Fibroblast of skin of left quadriceps (primary cell): ENCODE results near the gene DSCAML1.
A peak's percentile ranks its signal among the peaks of the same experiment; 100 is the strongest.

Source experiments
- DNase-seq, 2 experiments: peaks; one replicate each; pipeline ENCODE4 v3.0.0-alpha.2; 2013; ENCODE audit warnings: low read depth in 2 of 2

Gene DSCAML1

DNA sequence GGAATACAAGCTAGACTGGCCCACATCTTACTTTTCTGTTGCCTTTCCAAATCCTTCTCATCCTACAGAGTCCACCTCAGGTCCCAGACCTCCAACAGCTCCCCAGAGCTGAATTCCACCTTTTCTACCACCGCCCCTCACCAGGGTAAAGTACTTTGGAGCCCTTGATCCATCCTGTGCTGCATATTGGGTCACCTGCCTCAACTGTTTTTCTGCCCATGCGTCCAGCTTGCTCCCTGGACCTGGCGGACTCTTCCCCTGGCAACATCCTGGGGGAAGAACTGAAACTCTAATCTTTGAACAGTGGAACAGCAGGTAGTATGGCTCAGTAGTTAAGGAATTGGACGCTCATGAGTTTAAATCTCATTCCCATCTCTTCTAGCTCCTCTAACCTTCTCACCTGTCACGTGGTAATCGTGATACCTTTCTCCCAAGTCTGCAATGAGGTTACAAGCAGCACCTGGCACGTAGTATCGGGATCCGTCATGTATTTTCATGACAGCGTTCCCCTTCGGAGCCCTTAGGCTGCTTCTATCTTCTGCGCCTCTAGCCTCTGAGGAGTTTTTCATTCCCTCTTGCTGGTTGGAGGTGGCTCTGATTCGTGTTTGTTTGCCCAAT lies 371.2 kb downstream of the DSCAML1 start:
- DNase-seq = no peak

- DNase-seq = peak; percentile 12
Measured at GRCh38 chr11:117424781-117425180, 372.2 kb downstream of the DSCAML1 start.

- DNase-seq = no peak
Measured at GRCh38 chr11:117423046-117423575, 373.9 kb downstream of the DSCAML1 start.

- no peak for DNase-seq
Measured at GRCh38 chr11:117421476-117421875, 375.5 kb downstream of the DSCAML1 start.

- no peak for DNase-seq
Measured at GRCh38 chr11:117421041-117421440, 376.0 kb downstream of the DSCAML1 start.

DNA sequence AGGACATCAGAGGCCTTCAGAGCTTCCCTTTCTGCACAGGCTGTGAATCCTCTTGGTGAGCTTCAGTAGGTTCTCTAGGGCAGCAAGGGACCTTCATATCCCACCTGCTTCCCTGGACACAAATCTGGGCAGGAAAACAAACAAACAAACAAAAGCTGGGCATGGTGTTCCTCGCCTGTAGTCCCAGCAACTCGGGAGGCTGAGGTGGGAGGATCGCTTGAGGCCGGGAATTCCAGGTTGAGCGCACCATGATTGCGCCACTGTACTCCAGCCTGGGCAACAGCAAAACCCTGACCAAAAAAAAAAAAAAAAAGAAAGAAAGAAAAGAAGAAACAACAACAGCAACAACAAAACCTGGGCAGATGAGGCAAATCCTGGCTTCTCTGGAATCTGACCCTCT lies 376.4 kb downstream of the DSCAML1 start:
- DNase-seq = no peak

- DNase-seq = no peak
Measured at GRCh38 chr11:117420143-117420485, 376.9 kb downstream of the DSCAML1 start.

DNA sequence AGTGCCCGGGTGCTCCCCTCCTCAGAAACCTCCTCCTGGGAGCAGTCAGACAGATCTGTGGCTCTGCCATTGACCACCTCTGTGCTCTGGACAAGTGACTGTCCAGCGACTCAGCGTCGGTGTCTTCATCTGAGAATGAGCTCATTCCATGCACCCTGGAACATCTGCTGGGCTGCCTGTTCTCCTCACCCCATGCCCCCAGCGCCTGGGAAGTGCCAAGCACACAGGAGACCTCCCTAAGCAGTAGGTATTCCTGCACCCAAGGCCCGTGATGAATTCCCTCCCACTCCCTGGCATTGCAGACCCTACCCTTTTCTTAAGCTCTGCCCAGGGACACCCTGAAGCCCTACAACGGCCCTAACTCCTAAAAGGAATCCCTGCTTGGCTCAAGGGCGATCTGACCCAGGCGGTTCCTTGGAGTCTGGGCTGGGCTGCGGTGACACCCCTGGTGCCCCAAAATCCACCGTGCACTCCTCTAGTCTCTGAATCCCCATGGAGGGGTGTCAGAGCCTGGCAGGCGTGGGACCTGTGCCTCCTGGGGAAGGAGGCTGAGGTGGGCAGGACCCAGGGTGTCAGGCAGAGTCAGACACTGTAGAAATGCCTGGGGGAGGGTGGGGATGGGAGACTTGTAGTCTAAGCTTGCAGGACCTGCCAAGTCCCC lies 377.4 kb downstream of the DSCAML1 start:
- DNase-seq = no peak

DNA sequence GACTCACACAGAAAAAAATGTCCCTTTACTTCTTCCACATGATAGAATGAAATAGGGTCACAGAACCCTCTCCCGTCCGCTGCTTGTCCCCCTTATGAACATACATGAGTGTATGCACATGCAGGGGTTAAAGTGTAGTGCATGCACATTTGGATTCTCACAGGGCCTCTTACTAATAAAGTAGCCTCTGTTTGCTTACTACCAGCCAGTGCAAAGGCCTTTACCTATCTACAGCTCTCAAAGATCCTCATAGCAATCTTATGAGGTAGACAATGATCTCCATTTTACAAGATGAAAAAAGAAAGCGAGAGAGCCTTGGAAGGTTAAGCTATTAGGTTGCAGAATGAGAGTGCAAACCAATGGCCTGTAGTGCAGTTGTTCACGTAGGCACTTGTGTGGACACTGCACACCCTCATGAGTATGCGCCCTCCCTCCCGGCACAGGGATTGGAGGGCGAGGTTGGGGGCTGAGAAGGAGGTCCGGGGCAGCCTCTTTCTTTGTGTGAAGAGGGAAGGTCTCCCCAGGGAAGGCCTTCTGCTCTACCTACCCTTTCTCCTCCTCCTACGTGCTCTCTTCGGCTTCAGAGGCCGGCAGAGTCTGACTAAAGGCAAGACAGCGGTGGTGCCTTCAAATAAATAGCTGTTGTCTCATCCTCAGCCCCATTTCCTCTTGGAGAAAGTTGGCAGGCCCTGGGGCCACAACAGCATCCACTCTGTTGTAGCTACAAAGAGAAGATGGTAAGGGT lies 378.1 kb downstream of the DSCAML1 start:
- DNase-seq = no peak

DNA sequence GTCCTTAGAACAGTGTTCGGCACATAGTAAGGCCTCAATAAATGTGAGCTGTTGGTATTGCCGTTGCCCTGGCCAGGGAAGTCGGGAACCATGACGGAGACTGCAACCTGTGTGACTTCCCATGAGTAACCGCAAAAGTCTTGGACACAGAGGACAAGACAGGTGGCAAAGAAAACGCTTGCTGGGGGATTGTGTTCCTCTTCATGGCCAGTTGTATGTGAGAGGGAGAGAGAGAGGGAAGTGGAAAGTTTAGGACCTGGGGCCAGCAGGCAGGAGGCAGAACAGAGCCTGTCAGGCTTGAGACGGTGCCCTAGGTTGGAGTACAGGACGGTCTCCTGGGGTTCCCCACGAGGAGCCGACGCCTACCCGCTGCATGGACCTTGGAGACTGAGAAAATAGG lies 379.2 kb downstream of the DSCAML1 start:
- DNase-seq = no peak

GRCh38 chr11:117417342-117417741 lies 379.7 kb downstream of the DSCAML1 start:
- no peak for DNase-seq

DNA sequence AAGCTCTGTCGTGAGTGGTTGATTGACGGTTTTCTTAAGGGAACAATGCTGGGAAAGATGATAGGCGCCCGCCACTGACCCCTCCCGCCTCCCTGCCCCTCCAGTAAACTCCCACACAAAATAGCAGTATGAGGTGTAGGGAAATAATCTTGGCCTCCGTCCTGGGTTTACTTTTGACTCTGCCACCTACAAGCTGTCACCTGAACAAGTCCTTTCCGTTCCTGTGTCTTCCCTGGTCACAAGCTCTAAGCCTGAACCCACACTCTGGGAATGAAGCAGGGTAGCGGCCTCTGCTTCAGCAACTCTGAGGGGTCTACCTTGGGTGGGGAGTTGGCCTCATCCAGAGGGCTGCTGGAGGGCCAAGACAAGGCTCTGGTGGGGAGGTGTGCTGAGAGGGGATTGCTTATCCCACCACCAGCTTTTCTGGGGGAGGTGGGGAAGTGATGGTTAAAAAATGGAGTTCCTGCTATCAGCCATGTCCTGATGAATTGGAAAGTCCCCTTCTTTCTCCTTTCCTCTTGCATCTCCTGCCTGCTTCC lies 381.6 kb downstream of the DSCAML1 start:
- DNase-seq = no peak

GRCh38 chr11:117414724-117415123 lies 382.3 kb downstream of the DSCAML1 start:
- DNase-seq = no peak

DNA sequence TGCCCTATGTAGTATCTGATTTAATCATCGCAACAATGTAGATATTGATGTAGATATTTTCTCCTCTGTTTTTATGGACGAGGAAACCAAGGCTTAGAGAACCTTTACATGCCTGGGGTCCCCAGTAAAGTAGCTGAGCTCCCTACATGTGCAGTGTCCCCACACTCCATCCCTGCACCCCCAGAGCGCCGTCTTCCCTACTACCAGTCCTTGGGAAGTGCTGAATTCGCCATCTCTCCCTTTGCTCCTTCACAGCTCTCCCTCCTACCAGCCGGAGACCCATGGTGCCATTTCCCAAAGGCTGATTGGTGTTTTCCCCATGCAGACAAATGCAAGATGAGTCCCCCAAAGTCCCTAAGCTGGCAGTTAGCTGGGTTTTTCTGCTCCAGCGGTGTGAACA lies 383.4 kb downstream of the DSCAML1 start:
- no peak for DNase-seq

- DNase-seq = no peak
Measured at GRCh38 chr11:117412653-117413275, 384.3 kb downstream of the DSCAML1 start.

DNA sequence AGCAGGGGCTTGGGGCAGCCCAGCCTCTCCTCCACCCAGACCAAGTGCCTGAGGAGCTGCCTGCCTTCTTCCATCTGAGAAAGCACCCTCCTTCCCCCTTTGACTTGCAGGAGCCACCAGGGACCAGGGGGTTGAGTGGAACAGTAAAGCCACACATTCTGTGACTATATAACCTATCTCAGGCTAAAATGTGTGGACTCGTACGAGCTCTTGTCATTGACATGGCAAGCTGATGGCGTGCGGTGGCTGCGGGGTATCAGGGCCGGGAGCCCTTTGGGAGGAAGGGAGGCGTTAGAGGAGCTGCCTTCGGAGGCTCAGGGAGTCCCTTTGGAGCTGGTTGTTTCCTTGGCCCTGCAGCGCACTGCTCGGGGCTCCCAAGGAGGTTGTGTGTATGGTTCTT lies 384.8 kb downstream of the DSCAML1 start:
- DNase-seq = no peak

- DNase-seq = no peak
Measured at GRCh38 chr11:117411736-117412135, 385.3 kb downstream of the DSCAML1 start.

GRCh38 chr11:117410861-117411710 lies 385.9 kb downstream of the DSCAML1 start:
- DNase-seq = no peak

DNA sequence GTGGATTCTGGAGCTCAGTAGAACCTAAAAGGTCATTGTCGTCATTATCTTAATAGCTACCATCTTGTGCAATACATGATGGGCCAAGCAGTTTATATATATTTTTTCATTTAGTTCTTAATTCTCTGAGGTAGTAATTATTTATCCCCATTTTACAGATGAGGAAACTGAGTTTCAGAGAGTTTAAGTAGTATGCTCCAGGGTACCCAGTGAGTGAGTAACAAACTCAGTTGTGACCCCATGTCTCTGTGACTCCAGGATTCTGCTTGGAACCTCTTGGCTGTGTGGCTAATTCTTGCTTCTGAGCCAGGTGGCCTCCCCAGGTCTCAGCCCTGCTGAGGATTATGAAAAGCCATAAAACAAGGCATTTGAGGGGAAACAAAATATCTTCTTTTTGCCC lies 386.8 kb downstream of the DSCAML1 start:
- DNase-seq = no peak

DNA sequence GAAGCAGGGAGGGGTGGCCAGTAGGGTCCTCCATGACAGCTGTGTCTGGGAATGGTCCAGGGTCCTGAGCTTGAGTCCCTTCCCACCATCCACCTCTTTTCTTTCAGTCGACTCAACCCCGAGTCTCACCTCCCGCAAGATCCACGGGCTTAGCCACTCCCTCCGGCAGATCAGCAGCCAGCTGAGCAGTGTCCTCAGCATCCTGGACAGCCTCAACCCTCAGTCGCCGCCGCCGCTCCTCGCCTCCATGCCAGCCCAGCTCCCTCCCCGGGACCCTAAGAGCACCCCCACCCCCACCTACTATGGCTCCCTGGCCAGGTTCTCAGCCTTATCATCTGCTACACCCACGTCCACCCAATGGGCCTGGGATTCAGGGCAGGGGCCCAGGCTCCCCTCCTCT lies 387.5 kb downstream of the DSCAML1 start:
- DNase-seq = no peak

DNA sequence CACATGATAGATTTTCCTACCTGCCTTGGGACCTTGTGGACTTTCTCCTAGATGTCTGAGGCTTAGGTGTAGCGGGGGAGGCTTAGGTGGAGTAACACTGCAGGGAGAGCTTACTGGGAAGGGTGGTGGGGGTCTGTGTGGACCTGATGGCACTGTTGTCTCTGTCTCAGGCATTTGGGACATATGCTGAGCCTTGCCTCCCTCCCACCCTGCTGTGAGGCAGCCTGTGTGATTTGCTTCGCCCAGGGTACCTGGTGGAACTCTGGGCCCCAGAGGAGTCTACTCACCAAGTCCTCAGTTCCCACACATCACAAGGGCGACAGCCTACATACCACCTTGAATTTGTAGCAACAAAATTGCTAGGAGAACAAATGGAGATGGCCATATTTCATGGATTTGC lies 388.7 kb downstream of the DSCAML1 start:
- no peak for DNase-seq
